GM23248 (cell line): Measurements from ENCODE around the gene STARD13.

ENCODE experiments used
- EZH2 ChIP-seq: fragments of 200-600 bp; sonication (generic); IDR thresholded peaks from 2 replicates; pipeline ENCODE4 v1.6.1; 2018; ENCODE audit warnings: antibody characterized with exemption, mild to moderate bottlenecking; ENCODE audit not compliant: insufficient read depth, poor library complexity, severe bottlenecking
- EZH2phosphoT487 ChIP-seq: fragments of 200-600 bp; sonication (generic); IDR thresholded peaks from 2 replicates; pipeline ENCODE4 v1.6.1; 2018; ENCODE audit warnings: antibody characterized with exemption, moderate library complexity, mild to moderate bottlenecking, low read depth; ENCODE audit not compliant: insufficient read depth

DNA sequence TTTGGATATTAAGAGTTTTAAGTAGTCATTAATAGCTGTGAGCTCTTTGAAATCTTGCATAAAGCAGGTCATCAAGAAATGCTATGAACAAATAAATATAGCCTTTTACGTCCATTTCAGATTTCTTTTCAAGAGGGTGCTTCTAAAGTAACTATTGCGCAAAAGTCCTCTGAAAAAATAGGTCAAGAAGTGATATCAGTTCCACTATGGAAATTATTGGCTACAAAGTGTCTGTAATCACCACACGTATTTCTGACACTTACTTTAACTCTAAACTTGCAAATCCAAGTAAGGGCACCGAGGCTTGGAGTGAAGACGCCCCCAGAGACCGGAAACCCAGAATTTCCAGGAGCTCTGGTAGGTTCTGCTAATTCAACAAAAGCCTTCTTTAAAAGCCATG is 44.9 kb upstream of the STARD13 start:
- TF ChIP-seq EZH2 (no peak), EZH2phosphoT487 (no peak)
